Esophagus muscularis mucosa (tissue), 4 donors: ENCODE results near the gene NDUFS5.

Source experiments
- EP300 ChIP-seq: sonication (generic); formaldehyde crosslinking; IDR thresholded peaks from one replicate; pipeline ENCODE4 v1.6.1; 2017; ENCODE audit warnings: antibody characterized with exemption
- POLR2AphosphoS5 ChIP-seq, 2 donors: sonication (generic); formaldehyde crosslinking; IDR thresholded peaks; one replicate each; pipeline ENCODE4 v1.6.1; 2017; ENCODE audit warnings: antibody characterized with exemption in 2 of 2
- TF ChIP-seq, protein P1 (sequence below), 3 experiments: fragments of 200-600 bp in 2 of 3; fragments of 450-650 bp in 1 of 3; sonication (generic) in 2 of 3; IDR thresholded peaks; one replicate each; pipeline ENCODE4 v1.5.1; 2017 to 2019; ENCODE audit warnings: antibody characterized with exemption in 3 of 3, mild to moderate bottlenecking in 2 of 3, moderate library complexity in 1 of 3

DNA sequence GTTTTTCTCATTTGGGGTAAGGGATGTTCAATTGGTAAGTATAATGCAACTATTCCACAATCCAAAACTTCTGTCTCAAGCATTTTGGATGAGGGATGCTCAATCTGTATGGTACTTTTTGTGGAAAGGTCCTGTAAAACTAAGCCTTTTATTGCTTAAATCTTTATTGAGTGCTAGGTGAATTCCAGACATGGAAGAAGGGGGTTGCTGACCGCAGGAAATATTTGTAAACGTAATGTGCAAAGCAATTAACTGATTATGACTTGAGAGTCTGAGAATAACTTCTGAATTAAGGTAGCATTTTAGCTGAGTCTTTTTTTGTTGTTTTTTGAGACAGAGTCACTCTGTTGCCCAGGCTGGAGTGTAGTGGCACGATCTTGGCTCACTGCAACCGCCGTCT, 32.0 kb upstream of the NDUFS5 start:
- TF ChIP-seq, protein P1, sequence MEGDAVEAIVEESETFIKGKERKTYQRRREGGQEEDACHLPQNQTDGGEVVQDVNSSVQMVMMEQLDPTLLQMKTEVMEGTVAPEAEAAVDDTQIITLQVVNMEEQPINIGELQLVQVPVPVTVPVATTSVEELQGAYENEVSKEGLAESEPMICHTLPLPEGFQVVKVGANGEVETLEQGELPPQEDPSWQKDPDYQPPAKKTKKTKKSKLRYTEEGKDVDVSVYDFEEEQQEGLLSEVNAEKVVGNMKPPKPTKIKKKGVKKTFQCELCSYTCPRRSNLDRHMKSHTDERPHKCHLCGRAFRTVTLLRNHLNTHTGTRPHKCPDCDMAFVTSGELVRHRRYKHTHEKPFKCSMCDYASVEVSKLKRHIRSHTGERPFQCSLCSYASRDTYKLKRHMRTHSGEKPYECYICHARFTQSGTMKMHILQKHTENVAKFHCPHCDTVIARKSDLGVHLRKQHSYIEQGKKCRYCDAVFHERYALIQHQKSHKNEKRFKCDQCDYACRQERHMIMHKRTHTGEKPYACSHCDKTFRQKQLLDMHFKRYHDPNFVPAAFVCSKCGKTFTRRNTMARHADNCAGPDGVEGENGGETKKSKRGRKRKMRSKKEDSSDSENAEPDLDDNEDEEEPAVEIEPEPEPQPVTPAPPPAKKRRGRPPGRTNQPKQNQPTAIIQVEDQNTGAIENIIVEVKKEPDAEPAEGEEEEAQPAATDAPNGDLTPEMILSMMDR (IDR thresholded peaks at IDR 0.05) = no peak
- no peak for TF ChIP-seq POLR2AphosphoS5 (IDR thresholded peaks at IDR 0.05)
- TF ChIP-seq EP300 = no peak
